Left cardiac atrium (tissue), 4 donors: ENCODE results near the gene TFCP2. TPM values are rescaled to one million over a fixed set of nuclear protein-coding genes. Genes with fewer than 3 reads are reported as not detected.
A peak's percentile ranks its signal among the peaks of the same experiment; 100 is the strongest.
"Not testable (repeated sequence)": the region's sequence is repeated elsewhere in the genome, so short reads cannot be mapped to it uniquely, and the experiment has no call there.

ENCODE experiments used
- ATAC-seq, 2 donors: fragments of 200-7000 bp; cut with Tn5 transposase; one replicate each; pipeline ENCODE4 v1.9.1; 2020; ENCODE audit warnings: mild to moderate bottlenecking in 2 of 2, moderate library complexity in 2 of 2
- DNase-seq: peaks from one replicate; pipeline ENCODE4 v3.0.0-alpha.2; 2020
- intact Hi-C, 2 donors: fragments of 100-400 bp; cut with DNase I; formaldehyde crosslinking; loops; one replicate each; pipeline versions ENCODE4 v1.14.1 to v1.15.1; 2022 to 2023
- total RNA-seq, 2 donors: library from RNA; stranded (reverse); fragmentation: NEBNext Ultra II Directional; extraction: Animal tissue kit (Norgen Biotek cat#: 25700); gene quantifications; one replicate each; pipeline ENCODE4 v1.2.1, GENCODE V29; 2021
- donor health status: DM: no; HTN: yes; CAD: no.
- donor health status: DM: no; HTN: yes; CAD: no; lungs with severe emphysema.
- donor health status: DM: yes; HTN: yes; CAD: no.
- donor health status: Dilated cardiomyopathy.

Gene TFCP2
- total RNA-seq, 2 donors from 2014 or later: 18.1 to 20.5 TPM

DNA sequence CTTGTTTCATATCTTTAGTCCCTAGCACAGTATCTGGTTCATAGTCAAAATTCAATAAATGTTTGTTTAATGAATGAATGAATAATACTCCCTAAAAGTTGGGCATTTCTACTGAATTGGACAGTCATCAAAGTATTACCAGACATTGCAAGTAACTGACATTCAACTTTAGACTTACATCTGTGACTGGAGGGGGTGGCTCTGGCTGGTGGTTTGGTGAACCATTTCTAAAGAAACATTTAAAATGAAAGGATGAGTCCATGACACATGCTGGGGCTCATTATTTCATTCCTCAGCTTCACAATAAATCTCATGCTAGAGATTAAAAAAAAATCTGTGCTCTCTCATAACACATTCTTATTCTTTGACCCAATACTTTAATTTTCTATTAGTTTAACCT is 69.0 kb downstream of the TFCP2 start:
- no peak for ATAC-seq
- intact Hi-C loops: no loop called here
- no peak for DNase-seq

GRCh38 chr12:51098611-51099010 is 74.3 kb downstream of the TFCP2 start:
- DNase-seq (no peak), ATAC-seq (no peak)
- intact Hi-C loops: no loop called here

DNA sequence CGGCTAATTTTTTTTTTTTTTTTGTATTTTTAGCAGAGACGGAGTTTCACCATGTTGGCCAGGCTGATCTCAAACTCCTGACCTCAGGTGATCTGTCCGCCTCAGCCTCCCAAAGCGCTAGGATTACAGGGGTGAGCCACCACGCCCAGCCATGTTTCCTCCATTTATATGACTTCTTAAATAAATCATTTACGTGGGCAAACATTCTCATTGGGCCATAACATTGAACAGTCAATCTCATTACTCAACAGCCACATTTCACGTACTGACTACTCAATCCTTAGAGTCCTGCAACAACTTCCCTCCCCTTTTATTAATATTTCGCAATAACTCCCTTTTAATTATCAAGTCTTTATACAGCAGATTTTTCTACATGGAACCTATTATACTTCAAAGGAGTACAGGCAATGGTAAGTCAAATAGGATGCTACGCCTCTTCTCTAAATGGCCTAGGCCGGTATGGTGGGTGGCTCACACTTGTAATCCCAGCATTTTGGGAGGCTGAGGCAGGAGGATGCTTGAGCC is 82.2 kb downstream of the TFCP2 start:
- DNase-seq (no peak), ATAC-seq (no peak)
- intact Hi-C loops: no loop called here

- DNase-seq (no peak), ATAC-seq (no peak)
- intact Hi-C loops: no loop called here
Measured at GRCh38 chr12:51087818-51088217, 85.1 kb downstream of the TFCP2 start.

DNA sequence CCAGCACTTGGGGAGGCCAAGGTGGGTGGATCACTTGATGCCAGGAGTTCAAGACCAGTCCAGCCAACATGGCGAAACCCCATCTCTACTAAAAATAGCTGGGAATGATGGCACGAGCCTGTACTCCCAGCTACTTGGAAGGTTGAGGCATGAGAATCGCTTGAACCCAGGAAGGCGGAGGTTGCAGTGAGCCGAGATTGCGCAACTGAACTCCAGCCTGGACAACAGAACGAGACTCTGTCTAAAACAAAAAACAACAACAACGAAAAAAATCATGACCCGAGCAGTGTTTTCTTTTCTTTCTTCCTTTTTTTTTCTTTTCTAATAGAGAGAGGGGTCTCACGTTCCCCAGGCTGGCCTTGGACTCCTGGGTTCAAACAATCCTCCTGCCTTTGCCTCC is 86.0 kb downstream of the TFCP2 start:
- intact Hi-C loops: no loop called here

DNA sequence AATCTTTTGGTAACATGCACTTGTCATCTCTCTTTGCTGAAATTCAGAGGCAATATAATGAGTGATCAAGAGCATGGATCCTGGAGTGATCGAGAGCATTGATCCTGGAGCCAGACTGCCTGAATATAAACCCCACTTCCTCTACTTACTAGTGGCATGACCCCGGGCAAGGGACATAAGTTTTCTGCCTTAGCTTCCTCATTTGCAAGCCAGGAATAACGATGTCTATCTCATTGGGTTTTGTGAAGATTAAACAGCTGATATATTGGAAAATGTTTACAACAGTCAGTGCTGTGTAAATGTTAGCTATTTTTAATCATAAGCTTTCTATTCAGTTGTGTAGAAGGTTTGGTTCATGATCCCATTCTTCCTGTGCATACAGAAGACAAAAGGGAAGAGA is 87.2 kb downstream of the TFCP2 start:
- no peak for DNase-seq
- intact Hi-C loops: no loop called here
- ATAC-seq: no peak

More for the DNA sequence above, 86.0 kb downstream of the TFCP2 start:
- DNase-seq: no peak
- no peak for ATAC-seq

GRCh38 chr12:51083126-51083833 is 89.7 kb downstream of the TFCP2 start, which contains the start of gene CSRNP2:
Gene CSRNP2, minus strand, starts transcription at chr12:51083596. Its CDS starts 7,035 bp downstream, at chr12:51076561.
- intact Hi-C loops: no loop called here
- peak; percentile 100 for ATAC-seq
- DNase-seq: peak; percentile 98

- intact Hi-C loops: no loop called here
- peak; percentile 1 to 31 for ATAC-seq
Measured at GRCh38 chr12:51082561-51083125, 90.3 kb downstream of the TFCP2 start.

DNA sequence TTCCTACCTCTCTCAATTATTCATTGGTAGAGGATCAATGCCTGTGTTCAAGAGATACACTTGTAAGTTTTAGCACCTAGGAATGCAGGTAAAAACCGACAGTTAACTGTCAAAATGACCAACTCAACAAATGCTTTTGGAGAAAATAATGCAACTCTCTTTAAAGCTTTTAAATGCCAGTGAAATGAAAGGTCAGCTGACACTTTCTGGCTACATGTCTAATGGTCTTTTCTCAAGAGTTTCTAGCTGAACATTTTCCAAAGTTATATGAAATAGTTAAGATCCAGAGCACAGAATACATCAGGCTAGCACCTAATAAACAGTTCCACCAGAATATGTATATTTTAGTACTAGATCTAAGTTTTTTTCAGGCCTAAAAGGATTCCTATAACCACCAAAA is 91.5 kb downstream of the TFCP2 start:
- DNase-seq: no peak
- ATAC-seq: no peak
- intact Hi-C loops: no loop called here

More at GRCh38 chr12:51082561-51083125, 90.3 kb downstream of the TFCP2 start:
- DNase-seq: no peak

- intact Hi-C loops: no loop called here
- ATAC-seq: no peak
- DNase-seq: no peak
Measured at GRCh38 chr12:51080136-51080535, 92.8 kb downstream of the TFCP2 start.

DNA sequence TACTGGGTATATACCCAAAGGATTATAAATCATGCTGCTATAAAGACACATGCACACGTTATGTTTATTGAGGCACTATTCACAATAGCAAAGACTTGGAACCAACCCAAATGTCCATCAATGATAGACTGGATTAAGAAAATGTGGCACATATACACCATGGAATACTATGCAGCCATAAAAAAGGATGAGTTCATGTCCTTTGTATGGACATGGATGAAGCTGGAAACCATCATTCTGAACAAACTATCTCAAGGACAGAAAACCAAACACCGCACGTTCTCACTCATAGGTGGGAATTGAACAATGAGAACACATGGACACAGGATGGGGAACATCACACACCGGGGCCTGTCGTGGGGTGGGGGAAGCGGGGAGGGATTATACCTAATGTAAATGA is 94.1 kb downstream of the TFCP2 start:
- ATAC-seq, intact Hi-C loops, DNase-seq: not testable (repeated sequence)

GRCh38 chr12:51078346-51078745 is 94.6 kb downstream of the TFCP2 start:
- intact Hi-C loops, DNase-seq, ATAC-seq: not testable (repeated sequence)

- ATAC-seq (peak; percentile 67 to 73), DNase-seq (no peak)
- intact Hi-C loops: no loop called here
Measured at GRCh38 chr12:51077930-51078329, 95.0 kb downstream of the TFCP2 start.

DNA sequence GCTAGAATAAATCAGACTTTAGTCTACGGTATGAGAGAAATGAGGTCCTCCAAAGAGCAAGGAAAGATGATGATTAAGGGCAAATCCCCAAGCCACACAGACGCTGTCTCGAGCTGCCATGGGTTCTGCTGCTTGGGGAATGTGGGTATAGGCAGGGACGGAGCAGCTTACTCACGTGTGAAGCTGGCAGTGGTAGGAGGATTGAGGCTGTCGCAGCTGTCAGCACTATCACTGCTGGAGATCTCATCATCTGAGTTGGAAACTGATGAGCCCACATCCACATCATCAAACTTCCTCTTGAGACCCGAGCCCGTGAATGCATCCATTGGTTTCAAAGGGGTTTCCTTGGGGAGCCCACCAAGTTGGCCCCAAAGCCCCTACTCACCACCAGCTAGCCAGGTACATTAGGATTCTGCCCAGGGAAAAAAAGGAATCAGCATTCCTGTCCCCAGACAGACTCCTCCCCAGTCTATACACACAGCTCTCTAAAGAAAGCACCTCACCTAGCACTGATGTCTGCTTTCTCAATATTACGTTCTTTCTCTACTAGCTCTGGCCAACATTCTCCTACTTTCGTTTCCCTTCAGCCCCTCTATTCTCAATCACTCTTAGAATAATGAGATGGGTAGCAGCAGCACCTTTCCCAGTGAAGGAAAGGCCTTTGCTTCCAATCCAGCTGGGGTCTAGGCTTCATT is 96.6 kb downstream of the TFCP2 start:
- ATAC-seq (no peak), DNase-seq (no peak)
- intact Hi-C loops: no loop called here

GRCh38 chr12:51075390-51075789 is 97.5 kb downstream of the TFCP2 start:
- intact Hi-C loops: no loop called here
- ATAC-seq: peak in 1 of 2 donors; percentile 35
- no peak for DNase-seq

GRCh38 chr12:51071663-51072062 is 101.3 kb downstream of the TFCP2 start:
- intact Hi-C loops: no loop called here
- ATAC-seq: no peak
- DNase-seq: no peak

DNA sequence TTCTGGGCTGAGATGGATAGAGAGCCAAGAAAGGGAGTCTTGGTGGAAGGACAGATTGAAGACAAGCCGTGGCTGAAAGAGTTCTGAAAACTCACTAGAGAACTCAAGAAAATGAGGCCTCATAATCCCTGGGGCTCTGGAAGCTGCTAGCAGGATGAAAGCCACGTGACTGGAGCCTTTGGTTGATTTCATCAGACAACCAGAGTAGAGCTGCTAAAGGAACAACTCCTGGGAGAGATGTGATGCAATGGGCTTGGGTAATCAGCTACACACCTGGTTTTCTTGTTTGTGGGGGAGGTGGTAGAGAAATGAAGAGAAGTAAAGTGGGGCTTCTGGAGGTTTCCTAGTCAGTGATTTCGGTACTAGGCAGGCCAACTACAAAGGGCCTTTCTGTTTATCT is 102.9 kb downstream of the TFCP2 start:
- intact Hi-C loops: no loop called here
- DNase-seq (no peak), ATAC-seq (peak in 1 of 2 donors; percentile 23)

- ATAC-seq: no peak
- intact Hi-C loops: no loop called here
- DNase-seq: no peak
Measured at GRCh38 chr12:51067771-51068170, 105.2 kb downstream of the TFCP2 start.

DNA sequence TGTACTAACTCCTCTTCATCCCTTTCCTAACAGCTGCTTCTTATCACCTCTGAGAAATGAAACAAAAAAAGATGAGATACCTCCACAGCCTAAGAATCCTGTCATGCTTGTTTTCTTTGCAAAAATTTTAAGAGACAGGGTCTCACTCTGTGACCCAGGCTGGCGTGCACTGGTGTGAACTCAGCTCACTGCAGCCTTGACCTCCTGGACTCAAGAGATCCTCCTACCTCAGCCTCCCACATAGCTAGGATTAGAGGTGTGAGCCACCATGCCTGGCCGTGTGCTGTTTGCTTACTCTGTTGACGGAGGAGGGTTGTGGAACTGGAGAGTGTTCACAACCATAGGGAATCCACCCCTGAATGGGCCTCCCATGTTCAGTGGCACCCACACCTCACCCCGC is 105.7 kb downstream of the TFCP2 start:
- DNase-seq (no peak), ATAC-seq (no peak)
- intact Hi-C loops: no loop called here

- DNase-seq (no peak), ATAC-seq (no peak)
- intact Hi-C loops: no loop called here
Measured at GRCh38 chr12:51065530-51065929, 107.4 kb downstream of the TFCP2 start.
